GF-D8 (cell line): Measurements from ENCODE around the gene GPBAR1.
"Not testable (repeated sequence)": the region's sequence is repeated elsewhere in the genome, so short reads cannot be mapped to it uniquely, and the experiment has no call there.

ENCODE experiments used
- DNase-seq: peaks from one replicate; lab custom pipeline; 2025; lab: John Stamatoyannopoulos, UW

GPBAR1 gene

GRCh38 chr2:218267259-218267658, 6.4 kb downstream of the GPBAR1 start:
- DNase-seq, result no peak

- peak; percentile 98 for DNase-seq
These were observed 9.3 kb downstream of the GPBAR1 start, which contains the start of the genes AAMP and PNKD for GRCh38 chr2:218269900-218270720. AAMP (minus strand) TSS chr2:218270137; CDS start chr2:218270086, 51 bp downstream. PNKD (plus strand) TSS chr2:218270519; CDS start chr2:218270536, 17 bp downstream.

- DNase-seq, result no peak
These were observed 10.1 kb downstream of the GPBAR1 start for GRCh38 chr2:218270721-218271486.

GRCh38 chr2:218271487-218271797, 10.6 kb downstream of the GPBAR1 start:
- no peak for DNase-seq

GRCh38 chr2:218271865-218272530, 11.2 kb downstream of the GPBAR1 start:
- DNase-seq, result no peak

- peak; percentile 54 for DNase-seq
These were observed 11.9 kb downstream of the GPBAR1 start for GRCh38 chr2:218272531-218273212.

GRCh38 chr2:218273214-218273907, 12.5 kb downstream of the GPBAR1 start:
- DNase-seq, result not testable (repeated sequence)

GRCh38 chr2:218273908-218274249, 13.1 kb downstream of the GPBAR1 start:
- no peak for DNase-seq

- no peak for DNase-seq
These were observed 13.8 kb downstream of the GPBAR1 start for GRCh38 chr2:218274586-218274985.

GRCh38 chr2:218275371-218276072, 14.7 kb downstream of the GPBAR1 start:
- DNase-seq, result no peak

GRCh38 chr2:218276986-218277755, 16.4 kb downstream of the GPBAR1 start:
- no peak for DNase-seq

- DNase-seq, result no peak
These were observed 17.1 kb downstream of the GPBAR1 start for GRCh38 chr2:218277921-218278320.

GRCh38 chr2:218278531-218279360, 17.9 kb downstream of the GPBAR1 start:
- DNase-seq, result no peak

- no peak for DNase-seq
These were observed 19.6 kb downstream of the GPBAR1 start for GRCh38 chr2:218280260-218280870.

- DNase-seq, result no peak
These were observed 20.6 kb downstream of the GPBAR1 start for GRCh38 chr2:218281449-218281848.

- no peak for DNase-seq
These were observed 21.6 kb downstream of the GPBAR1 start for GRCh38 chr2:218282173-218282991.

- DNase-seq, result no peak
These were observed 23.4 kb downstream of the GPBAR1 start for GRCh38 chr2:218284106-218284811.
